H1 (cell line): ENCODE results near the gene SMYD3. TPM values are rescaled to one million over a fixed set of nuclear protein-coding genes. Genes with fewer than 3 reads are reported as not detected.

Experiments used
- CBX5 ChIP-seq: fragments of 300-800, 300-1000 bp; sonication (generic); IDR thresholded peaks from 2 replicates; pipeline ENCODE4 v1.7.1; 2016; ENCODE audit warnings: antibody characterized with exemption, low read length, low read depth
- CEBPB ChIP-seq: IDR thresholded peaks from 2 replicates; pipeline ENCODE4 v1.6.1; 2012; ENCODE audit warnings: low read depth, low read length
- E2F6 ChIP-seq: IDR thresholded peaks from 2 replicates; pipeline ENCODE4 v1.6.1; 2012; ENCODE audit warnings: inconsistent platforms
- FOSL1 ChIP-seq: IDR thresholded peaks from 2 replicates; pipeline ENCODE4 v1.6.1; 2011; ENCODE audit warnings: mild to moderate bottlenecking, low read depth, low read length, moderate library complexity; ENCODE audit not compliant: insufficient read depth
- GTF2F1 ChIP-seq: IDR thresholded peaks from 2 replicates; pipeline ENCODE4 v1.6.1; 2012; ENCODE audit warnings: low read depth, low read length, improper control_type of control experiment, borderline replicate concordance
- JUN ChIP-seq: IDR thresholded peaks from 2 replicates; pipeline ENCODE4 v1.6.1; 2011; ENCODE audit warnings: low read depth, mild to moderate bottlenecking, improper control_type of control experiment, low read length
- KDM4A ChIP-seq: IDR thresholded peaks from one replicate; pipeline ENCODE4 v1.7.1; 2012; ENCODE audit warnings: low read depth, mild to moderate bottlenecking, moderate library complexity, low read length, inconsistent platforms; ENCODE audit not compliant: severe bottlenecking
- POLR2A ChIP-seq, 2 experiments: IDR thresholded peaks; 1 replicate in 1 of 2; 2 replicates in 1 of 2; pipeline ENCODE4 v1.6.1; 2011; ENCODE audit warnings: low read depth in 2 of 2, low read length in 2 of 2, mild to moderate bottlenecking in 2 of 2; ENCODE audit errors: control extremely low read depth in 1 of 2
- SP2 ChIP-seq: IDR thresholded peaks from 2 replicates; pipeline ENCODE4 v1.6.1; 2012; ENCODE audit warnings: mild to moderate bottlenecking, low read length, inconsistent platforms
- SRF ChIP-seq: IDR thresholded peaks from 2 replicates; pipeline ENCODE4 v1.6.1; 2011; ENCODE audit warnings: mild to moderate bottlenecking, low read depth, low read length, moderate library complexity
- TCF12 ChIP-seq: IDR thresholded peaks from 2 replicates; pipeline ENCODE4 v1.6.1; 2011; ENCODE audit warnings: low read depth, mild to moderate bottlenecking, low read length
- polyA plus RNA-seq, 7 experiments: library from polyadenylated mRNA; depleted of rRNA in 3 of 7; stranded (reverse) in 5 of 7; unstranded in 2 of 7; fragments of >200 nt in 5 of 7; fragments of 200-250 nt in 2 of 7; gene quantifications; 1 replicate in 5 of 7; 2 replicates in 1 of 7; 4 replicates in 1 of 7; pipeline versions ENCODE4 v1.2.1 to v1.2.3, GENCODE V29; 2011 to 2013; ENCODE audit warnings: missing spikeins in 2 of 7, mixed read lengths in 2 of 7
- total RNA-seq: library from RNA; stranded (reverse); fragmentation: NEBNext Ultra II Directional; extraction: Animal tissue kit (Norgen Biotek cat#: 25700); gene quantifications from 2 replicates; pipeline ENCODE4 v1.2.1, GENCODE V29; 2021
- TF ChIP-seq, protein P1 (sequence below): fragments of 300-600 bp; sonication (generic); IDR thresholded peaks from 2 replicates; pipeline ENCODE4 v1.7.1; 2012; ENCODE audit warnings: low read length, moderate library complexity, mild to moderate bottlenecking, inconsistent platforms; ENCODE audit not compliant: insufficient replicate concordance

The SMYD3 gene
- total and polyA plus RNA-seq, 2 of the 8 experiments (the other 6 are each of a cell fraction or from before 2014, with no cell fraction given), result 17.3 to 25.4 TPM

- TF ChIP-seq, protein P1, sequence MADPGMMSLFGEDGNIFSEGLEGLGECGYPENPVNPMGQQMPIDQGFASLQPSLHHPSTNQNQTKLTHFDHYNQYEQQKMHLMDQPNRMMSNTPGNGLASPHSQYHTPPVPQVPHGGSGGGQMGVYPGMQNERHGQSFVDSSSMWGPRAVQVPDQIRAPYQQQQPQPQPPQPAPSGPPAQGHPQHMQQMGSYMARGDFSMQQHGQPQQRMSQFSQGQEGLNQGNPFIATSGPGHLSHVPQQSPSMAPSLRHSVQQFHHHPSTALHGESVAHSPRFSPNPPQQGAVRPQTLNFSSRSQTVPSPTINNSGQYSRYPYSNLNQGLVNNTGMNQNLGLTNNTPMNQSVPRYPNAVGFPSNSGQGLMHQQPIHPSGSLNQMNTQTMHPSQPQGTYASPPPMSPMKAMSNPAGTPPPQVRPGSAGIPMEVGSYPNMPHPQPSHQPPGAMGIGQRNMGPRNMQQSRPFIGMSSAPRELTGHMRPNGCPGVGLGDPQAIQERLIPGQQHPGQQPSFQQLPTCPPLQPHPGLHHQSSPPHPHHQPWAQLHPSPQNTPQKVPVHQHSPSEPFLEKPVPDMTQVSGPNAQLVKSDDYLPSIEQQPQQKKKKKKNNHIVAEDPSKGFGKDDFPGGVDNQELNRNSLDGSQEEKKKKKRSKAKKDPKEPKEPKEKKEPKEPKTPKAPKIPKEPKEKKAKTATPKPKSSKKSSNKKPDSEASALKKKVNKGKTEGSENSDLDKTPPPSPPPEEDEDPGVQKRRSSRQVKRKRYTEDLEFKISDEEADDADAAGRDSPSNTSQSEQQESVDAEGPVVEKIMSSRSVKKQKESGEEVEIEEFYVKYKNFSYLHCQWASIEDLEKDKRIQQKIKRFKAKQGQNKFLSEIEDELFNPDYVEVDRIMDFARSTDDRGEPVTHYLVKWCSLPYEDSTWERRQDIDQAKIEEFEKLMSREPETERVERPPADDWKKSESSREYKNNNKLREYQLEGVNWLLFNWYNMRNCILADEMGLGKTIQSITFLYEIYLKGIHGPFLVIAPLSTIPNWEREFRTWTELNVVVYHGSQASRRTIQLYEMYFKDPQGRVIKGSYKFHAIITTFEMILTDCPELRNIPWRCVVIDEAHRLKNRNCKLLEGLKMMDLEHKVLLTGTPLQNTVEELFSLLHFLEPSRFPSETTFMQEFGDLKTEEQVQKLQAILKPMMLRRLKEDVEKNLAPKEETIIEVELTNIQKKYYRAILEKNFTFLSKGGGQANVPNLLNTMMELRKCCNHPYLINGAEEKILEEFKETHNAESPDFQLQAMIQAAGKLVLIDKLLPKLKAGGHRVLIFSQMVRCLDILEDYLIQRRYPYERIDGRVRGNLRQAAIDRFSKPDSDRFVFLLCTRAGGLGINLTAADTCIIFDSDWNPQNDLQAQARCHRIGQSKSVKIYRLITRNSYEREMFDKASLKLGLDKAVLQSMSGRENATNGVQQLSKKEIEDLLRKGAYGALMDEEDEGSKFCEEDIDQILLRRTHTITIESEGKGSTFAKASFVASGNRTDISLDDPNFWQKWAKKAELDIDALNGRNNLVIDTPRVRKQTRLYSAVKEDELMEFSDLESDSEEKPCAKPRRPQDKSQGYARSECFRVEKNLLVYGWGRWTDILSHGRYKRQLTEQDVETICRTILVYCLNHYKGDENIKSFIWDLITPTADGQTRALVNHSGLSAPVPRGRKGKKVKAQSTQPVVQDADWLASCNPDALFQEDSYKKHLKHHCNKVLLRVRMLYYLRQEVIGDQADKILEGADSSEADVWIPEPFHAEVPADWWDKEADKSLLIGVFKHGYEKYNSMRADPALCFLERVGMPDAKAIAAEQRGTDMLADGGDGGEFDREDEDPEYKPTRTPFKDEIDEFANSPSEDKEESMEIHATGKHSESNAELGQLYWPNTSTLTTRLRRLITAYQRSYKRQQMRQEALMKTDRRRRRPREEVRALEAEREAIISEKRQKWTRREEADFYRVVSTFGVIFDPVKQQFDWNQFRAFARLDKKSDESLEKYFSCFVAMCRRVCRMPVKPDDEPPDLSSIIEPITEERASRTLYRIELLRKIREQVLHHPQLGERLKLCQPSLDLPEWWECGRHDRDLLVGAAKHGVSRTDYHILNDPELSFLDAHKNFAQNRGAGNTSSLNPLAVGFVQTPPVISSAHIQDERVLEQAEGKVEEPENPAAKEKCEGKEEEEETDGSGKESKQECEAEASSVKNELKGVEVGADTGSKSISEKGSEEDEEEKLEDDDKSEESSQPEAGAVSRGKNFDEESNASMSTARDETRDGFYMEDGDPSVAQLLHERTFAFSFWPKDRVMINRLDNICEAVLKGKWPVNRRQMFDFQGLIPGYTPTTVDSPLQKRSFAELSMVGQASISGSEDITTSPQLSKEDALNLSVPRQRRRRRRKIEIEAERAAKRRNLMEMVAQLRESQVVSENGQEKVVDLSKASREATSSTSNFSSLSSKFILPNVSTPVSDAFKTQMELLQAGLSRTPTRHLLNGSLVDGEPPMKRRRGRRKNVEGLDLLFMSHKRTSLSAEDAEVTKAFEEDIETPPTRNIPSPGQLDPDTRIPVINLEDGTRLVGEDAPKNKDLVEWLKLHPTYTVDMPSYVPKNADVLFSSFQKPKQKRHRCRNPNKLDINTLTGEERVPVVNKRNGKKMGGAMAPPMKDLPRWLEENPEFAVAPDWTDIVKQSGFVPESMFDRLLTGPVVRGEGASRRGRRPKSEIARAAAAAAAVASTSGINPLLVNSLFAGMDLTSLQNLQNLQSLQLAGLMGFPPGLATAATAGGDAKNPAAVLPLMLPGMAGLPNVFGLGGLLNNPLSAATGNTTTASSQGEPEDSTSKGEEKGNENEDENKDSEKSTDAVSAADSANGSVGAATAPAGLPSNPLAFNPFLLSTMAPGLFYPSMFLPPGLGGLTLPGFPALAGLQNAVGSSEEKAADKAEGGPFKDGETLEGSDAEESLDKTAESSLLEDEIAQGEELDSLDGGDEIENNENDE, result no peak
- TF ChIP-seq CEBPB (no peak), E2F6 (no peak), JUN (no peak), SRF (no peak), POLR2A (IDR thresholded peaks at IDR 0.05; ENCODE audit: control extremely low read depth in 1 of 2, low read depth in 2 of 2, low read length in 2 of 2) (no peak), KDM4A (no peak), TCF12 (no peak), GTF2F1 (no peak), SP2 (no peak), FOSL1 (no peak), CBX5 (no peak)
Measured at GRCh38 chr1:245863566-245864184, 643.4 kb downstream of the SMYD3 start (continued).
